ENCODE measurements around the gene CDC42SE2.

CDC42SE2 gene

DNA sequence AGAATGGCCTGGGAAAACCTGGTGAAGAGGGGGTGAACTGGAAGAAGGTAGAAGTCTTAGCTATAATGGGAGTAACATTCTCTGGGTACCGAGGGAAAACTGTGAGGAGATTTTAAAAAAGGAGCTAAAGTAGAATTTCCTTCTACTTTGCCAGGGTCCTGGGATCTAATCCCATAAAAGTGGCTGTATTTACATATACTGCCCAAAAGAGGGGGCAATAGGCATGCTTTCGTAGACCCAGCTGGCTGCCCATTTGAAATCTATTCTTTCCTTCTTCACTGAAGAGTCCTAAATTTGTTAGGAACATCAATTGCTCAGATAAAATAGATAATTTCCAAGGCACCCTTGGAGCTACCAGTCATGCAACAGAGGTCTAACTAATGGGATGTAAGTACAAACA is 159.2 kb downstream of the CDC42SE2 start:
- no peak for TF ChIP-seq TAF1 (IDR thresholded peaks at IDR 0.05; ENCODE audit: borderline replicate concordance, insufficient read depth, low read length)
- no peak for TF ChIP-seq FOXP2 (optimal IDR thresholded peaks at IDR 0.05; ENCODE audit: borderline replicate concordance, extremely low read depth, extremely low read length, insufficient read depth)
- TF ChIP-seq POLR2AphosphoS5 (IDR thresholded peaks at IDR 0.05; ENCODE audit: low read depth, low read length): no peak
- TF ChIP-seq, protein P1, sequence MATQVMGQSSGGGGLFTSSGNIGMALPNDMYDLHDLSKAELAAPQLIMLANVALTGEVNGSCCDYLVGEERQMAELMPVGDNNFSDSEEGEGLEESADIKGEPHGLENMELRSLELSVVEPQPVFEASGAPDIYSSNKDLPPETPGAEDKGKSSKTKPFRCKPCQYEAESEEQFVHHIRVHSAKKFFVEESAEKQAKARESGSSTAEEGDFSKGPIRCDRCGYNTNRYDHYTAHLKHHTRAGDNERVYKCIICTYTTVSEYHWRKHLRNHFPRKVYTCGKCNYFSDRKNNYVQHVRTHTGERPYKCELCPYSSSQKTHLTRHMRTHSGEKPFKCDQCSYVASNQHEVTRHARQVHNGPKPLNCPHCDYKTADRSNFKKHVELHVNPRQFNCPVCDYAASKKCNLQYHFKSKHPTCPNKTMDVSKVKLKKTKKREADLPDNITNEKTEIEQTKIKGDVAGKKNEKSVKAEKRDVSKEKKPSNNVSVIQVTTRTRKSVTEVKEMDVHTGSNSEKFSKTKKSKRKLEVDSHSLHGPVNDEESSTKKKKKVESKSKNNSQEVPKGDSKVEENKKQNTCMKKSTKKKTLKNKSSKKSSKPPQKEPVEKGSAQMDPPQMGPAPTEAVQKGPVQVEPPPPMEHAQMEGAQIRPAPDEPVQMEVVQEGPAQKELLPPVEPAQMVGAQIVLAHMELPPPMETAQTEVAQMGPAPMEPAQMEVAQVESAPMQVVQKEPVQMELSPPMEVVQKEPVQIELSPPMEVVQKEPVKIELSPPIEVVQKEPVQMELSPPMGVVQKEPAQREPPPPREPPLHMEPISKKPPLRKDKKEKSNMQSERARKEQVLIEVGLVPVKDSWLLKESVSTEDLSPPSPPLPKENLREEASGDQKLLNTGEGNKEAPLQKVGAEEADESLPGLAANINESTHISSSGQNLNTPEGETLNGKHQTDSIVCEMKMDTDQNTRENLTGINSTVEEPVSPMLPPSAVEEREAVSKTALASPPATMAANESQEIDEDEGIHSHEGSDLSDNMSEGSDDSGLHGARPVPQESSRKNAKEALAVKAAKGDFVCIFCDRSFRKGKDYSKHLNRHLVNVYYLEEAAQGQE (IDR thresholded peaks at IDR 0.05; ENCODE audit: insufficient read depth in 1 of 2, low read depth in 2 of 2, low read length in 2 of 2): no peak
- no peak for TF ChIP-seq SIN3A (IDR thresholded peaks at IDR 0.05; ENCODE audit: borderline replicate concordance, insufficient read depth, low read length)

DNA sequence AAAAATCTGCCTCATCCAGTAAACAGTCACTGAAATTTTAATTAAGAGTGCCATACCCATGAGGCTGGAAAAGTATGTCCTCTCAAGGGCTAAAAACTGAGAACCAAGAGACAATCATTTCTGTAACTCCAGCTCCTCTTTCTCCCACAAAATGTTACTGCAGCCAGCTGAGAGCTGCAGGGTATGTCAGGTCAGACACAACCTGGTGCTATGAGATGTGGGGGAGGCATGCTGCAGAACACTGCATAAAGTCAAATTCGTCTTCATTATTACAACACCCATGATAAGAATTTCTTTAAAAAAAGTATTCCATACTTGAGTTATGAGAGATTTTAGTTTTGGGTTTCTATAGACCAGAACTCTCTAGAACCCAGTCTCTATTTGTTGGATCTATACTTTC is 162.2 kb downstream of the CDC42SE2 start:
- no peak for TF ChIP-seq FOXP2 (optimal IDR thresholded peaks at IDR 0.05; ENCODE audit: borderline replicate concordance, extremely low read depth, extremely low read length, insufficient read depth)
- TF ChIP-seq, protein P1 (IDR thresholded peaks at IDR 0.05; ENCODE audit: insufficient read depth in 1 of 2, low read depth in 2 of 2, low read length in 2 of 2): no peak
- no peak for TF ChIP-seq TAF1 (IDR thresholded peaks at IDR 0.05; ENCODE audit: borderline replicate concordance, insufficient read depth, low read length)
- no peak for TF ChIP-seq SIN3A (IDR thresholded peaks at IDR 0.05; ENCODE audit: borderline replicate concordance, insufficient read depth, low read length)
- TF ChIP-seq POLR2AphosphoS5 (IDR thresholded peaks at IDR 0.05; ENCODE audit: low read depth, low read length): no peak

DNA sequence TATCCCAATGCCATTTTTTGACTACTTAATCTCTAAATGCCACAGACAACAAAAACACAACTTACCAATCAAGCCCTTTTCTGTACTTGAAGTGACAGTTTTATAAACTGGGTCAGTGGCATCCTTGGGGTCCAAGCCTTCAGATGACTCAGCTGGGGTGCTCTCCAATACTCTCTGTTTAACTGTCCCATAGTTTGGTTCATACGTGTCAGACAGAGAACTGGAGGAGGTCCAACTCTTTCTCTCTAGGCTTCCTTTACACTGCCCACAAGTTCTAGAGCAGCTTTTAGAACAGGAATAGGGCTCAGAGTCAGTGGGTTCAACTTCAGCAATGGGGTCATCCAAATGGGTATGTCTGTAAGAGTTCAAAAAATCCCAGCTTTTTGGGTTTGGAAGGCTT is 166.9 kb downstream of the CDC42SE2 start:
- TF ChIP-seq, protein P1 (IDR thresholded peaks at IDR 0.05; ENCODE audit: insufficient read depth in 1 of 2, low read depth in 2 of 2, low read length in 2 of 2): no peak
- TF ChIP-seq SIN3A (IDR thresholded peaks at IDR 0.05; ENCODE audit: borderline replicate concordance, insufficient read depth, low read length) (no peak), POLR2AphosphoS5 (IDR thresholded peaks at IDR 0.05; ENCODE audit: low read depth, low read length) (no peak), TAF1 (IDR thresholded peaks at IDR 0.05; ENCODE audit: borderline replicate concordance, insufficient read depth, low read length) (no peak)

DNA sequence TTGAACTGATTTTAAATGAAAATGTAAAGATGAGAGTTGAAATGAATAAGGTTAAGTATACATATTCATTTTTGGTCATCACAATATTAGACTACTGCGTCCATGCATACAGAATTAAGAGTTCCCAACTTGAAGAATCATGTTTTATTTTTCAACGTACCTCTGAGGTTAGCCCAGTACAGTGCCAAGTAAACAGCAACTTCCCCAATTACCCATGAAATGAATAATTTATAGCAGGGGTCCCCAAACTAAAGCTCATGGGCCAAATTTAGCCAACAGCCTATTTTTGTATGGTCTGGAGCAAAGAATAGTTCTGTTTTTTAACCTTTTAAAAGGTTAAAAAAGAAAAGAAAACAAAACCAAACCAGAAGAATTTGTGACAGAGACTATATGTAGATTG is 167.9 kb downstream of the CDC42SE2 start:
- TF ChIP-seq, protein P1 (IDR thresholded peaks at IDR 0.05; ENCODE audit: insufficient read depth in 1 of 2, low read depth in 2 of 2, low read length in 2 of 2): no peak
- TF ChIP-seq FOXP2 (optimal IDR thresholded peaks at IDR 0.05; ENCODE audit: borderline replicate concordance, extremely low read depth, extremely low read length, insufficient read depth) (no peak), TAF1 (IDR thresholded peaks at IDR 0.05; ENCODE audit: borderline replicate concordance, insufficient read depth, low read length) (no peak), SIN3A (IDR thresholded peaks at IDR 0.05; ENCODE audit: borderline replicate concordance, insufficient read depth, low read length) (no peak), POLR2AphosphoS5 (IDR thresholded peaks at IDR 0.05; ENCODE audit: low read depth, low read length) (no peak)

DNA sequence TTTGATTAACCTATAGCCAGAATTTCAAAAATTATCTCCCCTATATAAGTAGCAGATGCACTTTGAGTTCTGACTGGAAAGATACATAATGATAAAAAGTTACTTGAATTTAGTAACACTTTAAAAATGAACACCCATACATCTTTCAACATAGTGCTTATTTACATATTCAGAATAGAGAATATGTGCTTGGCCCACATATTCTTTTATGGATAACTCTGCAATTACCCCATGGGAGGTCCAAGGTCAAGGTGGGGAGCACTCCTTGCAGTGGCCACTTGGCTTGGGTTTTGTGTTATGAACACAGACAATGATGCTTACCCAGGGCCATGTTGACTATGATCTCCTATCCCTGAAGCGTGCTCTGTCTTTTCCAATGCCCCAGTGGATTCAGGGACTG is 169.3 kb downstream of the CDC42SE2 start:
- TF ChIP-seq SIN3A (IDR thresholded peaks at IDR 0.05; ENCODE audit: borderline replicate concordance, insufficient read depth, low read length): no peak
- TF ChIP-seq, protein P1 (IDR thresholded peaks at IDR 0.05; ENCODE audit: insufficient read depth in 1 of 2, low read depth in 2 of 2, low read length in 2 of 2): no peak
- TF ChIP-seq FOXP2 (optimal IDR thresholded peaks at IDR 0.05; ENCODE audit: borderline replicate concordance, extremely low read depth, extremely low read length, insufficient read depth): no peak
- TF ChIP-seq POLR2AphosphoS5 (IDR thresholded peaks at IDR 0.05; ENCODE audit: low read depth, low read length): no peak
- no peak for TF ChIP-seq TAF1 (IDR thresholded peaks at IDR 0.05; ENCODE audit: borderline replicate concordance, insufficient read depth, low read length)

Measured in PFSK-1 (cell line).